Inflammatory macrophage (primary cell): Measurements from ENCODE around the gene TMEM234.

Experiments used
- DNase-seq, 2 donors: peaks; one replicate each; pipeline ENCODE4 v3.0.0-alpha.2; 2020 to 2022

Gene TMEM234

GRCh38 chr1:32172621-32173245, 49.4 kb downstream of the TMEM234 start:
- DNase-seq = no peak

- DNase-seq = no peak
These were observed 51.2 kb downstream of the TMEM234 start for GRCh38 chr1:32170991-32171390.
